Neural crest cell (in vitro differentiated cells): ENCODE data around the gene SASH3. TPM values are rescaled to one million over a fixed set of nuclear protein-coding genes. Genes with fewer than 3 reads are reported as not detected.
"Not testable (repeated sequence)": the region's sequence is repeated elsewhere in the genome, so short reads cannot be mapped to it uniquely, and the experiment has no call there.

Experiments
- DNase-seq: peaks from one replicate; pipeline ENCODE4 v3.0.0; 2021; ENCODE audit warnings: low read depth, mixed read lengths, low spot score
- H3K27ac Mint-ChIP-seq: one replicate; pipeline ENCODE4 v1.8.0; 2021; ENCODE audit warnings: mild to moderate bottlenecking, mixed read lengths; ENCODE audit not compliant: unreplicated experiment
- H3K27me3 Mint-ChIP-seq: 2 replicates; pipeline ENCODE4 v1.8.0; 2021; ENCODE audit warnings: low read depth, mild to moderate bottlenecking, mixed read lengths
- H3K36me3 Mint-ChIP-seq: 2 replicates; pipeline ENCODE4 v1.8.0; 2021; ENCODE audit warnings: low read depth, mild to moderate bottlenecking, mixed read lengths
- H3K4me1 Mint-ChIP-seq: 2 replicates; pipeline ENCODE4 v1.8.0; 2021; ENCODE audit warnings: mixed read lengths
- H3K4me3 Mint-ChIP-seq: one replicate; pipeline ENCODE4 v1.8.0; 2021; ENCODE audit warnings: mild to moderate bottlenecking, mixed read lengths
- H3K9me3 Mint-ChIP-seq: 2 replicates; pipeline ENCODE4 v1.8.0; 2021; ENCODE audit warnings: mixed read lengths
- CTCF ChIP-seq: fragments of 200-600 bp; sonication (generic); conservative IDR thresholded peaks from 2 replicates; pipeline ENCODE4 v1.5.0; 2021; ENCODE audit warnings: antibody characterized with exemption, mild to moderate bottlenecking
- total RNA-seq: library from RNA; stranded (reverse); gene quantifications from 2 replicates; pipeline ENCODE4 v1.2.1, GENCODE V29; 2021

The SASH3 gene
- total RNA-seq, 1 donor from 2014 or later, result not detected

GRCh38 chrX:129738466-129739308 is 41.1 kb upstream of the SASH3 start, which contains the start of gene XPNPEP2:
Gene XPNPEP2 (plus strand): TSS chrX:129738979. CDS start chrX:129739214, 235 bp downstream.
- no peaks in the 10 kb centered on the region for H3K36me3 Mint-ChIP-seq
- peaks cover 25% of the 10 kb centered on the region for H3K4me1 Mint-ChIP-seq
- peaks cover 3% of the 10 kb centered on the region for H3K9me3 Mint-ChIP-seq
- no peaks in the 10 kb centered on the region for H3K27me3 Mint-ChIP-seq
- no peak within 1 kb of the TSS for H3K4me3 Mint-ChIP-seq
- peak within 1 kb of the TSS; percentile 19 for H3K27ac Mint-ChIP-seq
- no peak for DNase-seq
- TF ChIP-seq CTCF, result no peak

- no peak for TF ChIP-seq CTCF
- no peaks in the 10 kb centered on the region for H3K36me3 Mint-ChIP-seq
- peaks cover 28% of the 10 kb centered on the region for H3K4me1 Mint-ChIP-seq
- peaks cover 3% of the 10 kb centered on the region for H3K9me3 Mint-ChIP-seq
- no peak overlapping the region for H3K4me3 Mint-ChIP-seq
- H3K27ac Mint-ChIP-seq, result no peak overlapping the region
- DNase-seq, result no peak
- H3K27me3 Mint-ChIP-seq, result no peaks in the 10 kb centered on the region
Observed at GRCh38 chrX:129739578-129739977, 40.2 kb upstream of the SASH3 start.

GRCh38 chrX:129741880-129742758 is 37.6 kb upstream of the SASH3 start:
- no peaks in the 10 kb centered on the region for H3K9me3 Mint-ChIP-seq
- H3K4me1 Mint-ChIP-seq, result peaks cover 28% of the 10 kb centered on the region
- no peak overlapping the region for H3K4me3 Mint-ChIP-seq
- H3K27ac Mint-ChIP-seq, result peak overlapping the region; percentile 92
- H3K27me3 Mint-ChIP-seq, result no peaks in the 10 kb centered on the region
- no peak for TF ChIP-seq CTCF
- DNase-seq, result peak; percentile 29
- no peaks in the 10 kb centered on the region for H3K36me3 Mint-ChIP-seq

GRCh38 chrX:129742759-129743152 is 37.0 kb upstream of the SASH3 start:
- not testable (repeated sequence) for H3K4me3 Mint-ChIP-seq, H3K27me3 Mint-ChIP-seq, DNase-seq, H3K9me3 Mint-ChIP-seq, H3K36me3 Mint-ChIP-seq
- H3K4me1 Mint-ChIP-seq, result peaks cover 28% of the 10 kb centered on the region
- peak overlapping the region; percentile 92 for H3K27ac Mint-ChIP-seq

GRCh38 chrX:129743821-129744220 is 35.9 kb upstream of the SASH3 start:
- H3K4me3 Mint-ChIP-seq, result no peak overlapping the region

More at GRCh38 chrX:129743821-129744220, 35.9 kb upstream of the SASH3 start:
- Mint-ChIP-seq H3K9me3 (no peaks in the 10 kb centered on the region), H3K27me3 (no peaks in the 10 kb centered on the region), H3K4me1 (peaks cover 28% of the 10 kb centered on the region), H3K27ac (peak overlapping the region; percentile 12), H3K36me3 (no peaks in the 10 kb centered on the region)
- TF ChIP-seq CTCF, result no peak
- DNase-seq, result no peak
